22Rv1 (cell line): ENCODE data around the gene TNRC6B.

Experiments used
- ZFX ChIP-seq: fragments of 450-650 bp; IDR thresholded peaks from 2 replicates; pipeline ENCODE4 v1.6.1; 2017; ENCODE audit warnings: antibody characterized with exemption, borderline replicate concordance
- TF ChIP-seq, protein P1 (sequence below): fragments of 450-650 bp; IDR thresholded peaks from 2 replicates; pipeline ENCODE4 v1.5.1; 2017; ENCODE audit warnings: mild to moderate bottlenecking

GRCh38 chr22:40183029-40183581, 5.4 kb downstream of the TNRC6B start:
- TF ChIP-seq, protein P1, sequence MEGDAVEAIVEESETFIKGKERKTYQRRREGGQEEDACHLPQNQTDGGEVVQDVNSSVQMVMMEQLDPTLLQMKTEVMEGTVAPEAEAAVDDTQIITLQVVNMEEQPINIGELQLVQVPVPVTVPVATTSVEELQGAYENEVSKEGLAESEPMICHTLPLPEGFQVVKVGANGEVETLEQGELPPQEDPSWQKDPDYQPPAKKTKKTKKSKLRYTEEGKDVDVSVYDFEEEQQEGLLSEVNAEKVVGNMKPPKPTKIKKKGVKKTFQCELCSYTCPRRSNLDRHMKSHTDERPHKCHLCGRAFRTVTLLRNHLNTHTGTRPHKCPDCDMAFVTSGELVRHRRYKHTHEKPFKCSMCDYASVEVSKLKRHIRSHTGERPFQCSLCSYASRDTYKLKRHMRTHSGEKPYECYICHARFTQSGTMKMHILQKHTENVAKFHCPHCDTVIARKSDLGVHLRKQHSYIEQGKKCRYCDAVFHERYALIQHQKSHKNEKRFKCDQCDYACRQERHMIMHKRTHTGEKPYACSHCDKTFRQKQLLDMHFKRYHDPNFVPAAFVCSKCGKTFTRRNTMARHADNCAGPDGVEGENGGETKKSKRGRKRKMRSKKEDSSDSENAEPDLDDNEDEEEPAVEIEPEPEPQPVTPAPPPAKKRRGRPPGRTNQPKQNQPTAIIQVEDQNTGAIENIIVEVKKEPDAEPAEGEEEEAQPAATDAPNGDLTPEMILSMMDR: no peak
- no peak for TF ChIP-seq ZFX
